ENCODE results near the gene PXK. TPM values are rescaled to one million over a fixed set of nuclear protein-coding genes. Genes with fewer than 3 reads are reported as not detected.
A peak's percentile ranks its signal among the peaks of the same experiment; 100 is the strongest.

The PXK gene
- total and polyA plus RNA-seq, 10 of the 15 experiments (the other 5 are each of a cell fraction or from before 2014, with no cell fraction given) = 8.4 to 38.0 (median 27.6) TPM

- TF ChIP-seq CEBPZ (IDR thresholded peaks at IDR 0.05; ENCODE audit: low read depth, low read length) (no peak), IKZF1 (conservative IDR thresholded peaks at IDR 0.05) (peak; percentile 78), CREB1 (IDR thresholded peaks at IDR 0.05; ENCODE audit: low read depth) (0 out of 2 replicates have a peak, but pooled peaks have one; percentile 39), IRF5 (IDR thresholded peaks at IDR 0.05; ENCODE audit: borderline replicate concordance) (no peak), SUZ12 (IDR thresholded peaks at IDR 0.05; ENCODE audit: unreplicated experiment) (no peak), SREBF2 (IDR thresholded peaks at IDR 0.05; ENCODE audit: low read length) (no peak), SIX5 (IDR thresholded peaks at IDR 0.05; ENCODE audit: low read depth, low read length, severe bottlenecking) (no peak), GATAD2B (conservative IDR thresholded peaks at IDR 0.05; ENCODE audit: low read depth) (no peak), ZBTB4 (CRISPR knock-in tag; IDR thresholded peaks at IDR 0.05) (no peak), WRNIP1 (IDR thresholded peaks at IDR 0.05; ENCODE audit: borderline replicate concordance, low read depth, low read length) (no peak), NFYB (IDR thresholded peaks at IDR 0.05; ENCODE audit: insufficient read depth, low read depth, low read length) (no peak), MLLT1 (IDR thresholded peaks at IDR 0.05) (no peak), E2F8 (IDR thresholded peaks at IDR 0.05; ENCODE audit: low read depth, partially characterized antibody) (no peak), RAD21 (IDR thresholded peaks at IDR 0.05; ENCODE audit: insufficient read depth, low read depth, low read length) (peak; percentile 67), EGR1 (IDR thresholded peaks at IDR 0.05; ENCODE audit: borderline replicate concordance in 1 of 2, low read depth in 2 of 2, low read length in 2 of 2) (no peak), ZNF384 (IDR thresholded peaks at IDR 0.05; ENCODE audit: borderline replicate concordance, low read depth, low read length) (no peak)
Measured at GRCh38 chr3:58463181-58463941, 130.7 kb downstream of the PXK start (continued).
